ENCODE results near the gene ZNF536. TPM values are rescaled to one million over a fixed set of nuclear protein-coding genes. Genes with fewer than 3 reads are reported as not detected.

Gene ZNF536
- total RNA-seq, 1 experiment from 2014 or later: not detected

DNA sequence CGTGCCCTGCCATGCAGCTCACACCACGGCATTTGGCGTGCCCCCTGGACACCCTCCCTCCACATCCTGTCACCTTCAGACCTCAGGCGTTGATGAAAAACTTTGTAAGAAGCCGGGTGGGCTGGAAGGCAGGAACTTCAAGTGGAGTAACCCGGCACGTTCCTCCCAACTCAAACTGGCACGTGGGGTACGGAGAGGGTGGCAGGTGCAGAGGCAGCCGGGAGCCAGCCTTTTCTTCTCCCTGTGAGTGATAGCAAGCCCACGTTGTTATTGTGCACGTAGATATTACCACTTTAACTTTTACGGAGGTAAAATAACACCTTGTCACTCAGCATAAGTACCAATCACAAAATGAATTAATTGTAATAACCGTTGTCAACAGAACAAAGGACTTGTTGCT lies 198.0 kb downstream of the ZNF536 start:
- no peak overlapping the region for H3K56ac ChIP-seq (ENCODE audit: insufficient read length, low read depth, low read length)
- Mint-ChIP-seq H3K27ac (no peak overlapping the region), H3K9me3 (no peaks in the 10 kb centered on the region; a peak in 2 of 5 replicates), H3K4me3 (no peak overlapping the region), H3K4me1 (peaks cover 20% of the 10 kb centered on the region in 2 experiments), H3K27me3 (ENCODE audit: low read depth) (peaks cover 2% of the 10 kb centered on the region), H3K36me3 (ENCODE audit: insufficient read depth in 1 of 3, low read depth in 3 of 3) (no peaks in the 10 kb centered on the region)
- no peak overlapping the region for H2BK120ac ChIP-seq (ENCODE audit: low read depth, low read length, poor library complexity, severe bottlenecking)
- H3K4me2 ChIP-seq (ENCODE audit: insufficient read depth, insufficient read length, low read length): no peak overlapping the region
- H3T11ph ChIP-seq (ENCODE audit: low read length): no peak overlapping the region
- no peak overlapping the region for H4K5ac ChIP-seq (ENCODE audit: insufficient read length, low read depth, low read length)
- no peak overlapping the region for H2BK15ac ChIP-seq (ENCODE audit: low read depth, low read length)
- no peak overlapping the region for H2AK5ac ChIP-seq (ENCODE audit: insufficient read length, low read length)
- no peak overlapping the region for H3K27ac ChIP-seq (ENCODE audit: insufficient read length, low read depth, low read length)
- DNase-seq: no peak
- no peaks in the 10 kb centered on the region for H3K27me3 ChIP-seq (ENCODE audit: insufficient read depth, low read length)
- no peak overlapping the region for H2BK20ac ChIP-seq (ENCODE audit: low read depth, low read length, poor library complexity, severe bottlenecking)
- no peaks in the 10 kb centered on the region; the same call in 1 of the 2 replicates for H3K4me1 ChIP-seq (ENCODE audit: insufficient read depth, low read length)
- no peak overlapping the region for H2BK5ac ChIP-seq (ENCODE audit: insufficient read length, low read length)
- no peak overlapping the region for H3K23ac ChIP-seq (ENCODE audit: insufficient read length, low read depth, low read length)
- no peak overlapping the region for H3K14ac ChIP-seq (ENCODE audit: insufficient read depth, low read length)
- no peak overlapping the region for H3K4ac ChIP-seq (ENCODE audit: low read depth, low read length)
- H2BK12ac ChIP-seq (ENCODE audit: insufficient read length, low read depth, low read length): no peak overlapping the region
- no peaks in the 10 kb centered on the region for H3K79me2 ChIP-seq (ENCODE audit: insufficient read depth, low read length)
- WGBS (ENCODE audit: extremely low coverage, insufficient read length, low lambda C conversion rate): no CpG with 5 or more reads among the region's 14 CpGs
- no peaks in the 10 kb centered on the region for H3K9me3 ChIP-seq (ENCODE audit: control insufficient read depth, low read depth, low read length)
- H4K20me1 ChIP-seq (ENCODE audit: control insufficient read depth, insufficient read depth, insufficient read length): no peaks in the 10 kb centered on the region
- H3K23me2 ChIP-seq (ENCODE audit: insufficient read length, low read depth, low read length, poor library complexity, severe bottlenecking): no peaks in the 10 kb centered on the region
- TF ChIP-seq, protein P1, sequence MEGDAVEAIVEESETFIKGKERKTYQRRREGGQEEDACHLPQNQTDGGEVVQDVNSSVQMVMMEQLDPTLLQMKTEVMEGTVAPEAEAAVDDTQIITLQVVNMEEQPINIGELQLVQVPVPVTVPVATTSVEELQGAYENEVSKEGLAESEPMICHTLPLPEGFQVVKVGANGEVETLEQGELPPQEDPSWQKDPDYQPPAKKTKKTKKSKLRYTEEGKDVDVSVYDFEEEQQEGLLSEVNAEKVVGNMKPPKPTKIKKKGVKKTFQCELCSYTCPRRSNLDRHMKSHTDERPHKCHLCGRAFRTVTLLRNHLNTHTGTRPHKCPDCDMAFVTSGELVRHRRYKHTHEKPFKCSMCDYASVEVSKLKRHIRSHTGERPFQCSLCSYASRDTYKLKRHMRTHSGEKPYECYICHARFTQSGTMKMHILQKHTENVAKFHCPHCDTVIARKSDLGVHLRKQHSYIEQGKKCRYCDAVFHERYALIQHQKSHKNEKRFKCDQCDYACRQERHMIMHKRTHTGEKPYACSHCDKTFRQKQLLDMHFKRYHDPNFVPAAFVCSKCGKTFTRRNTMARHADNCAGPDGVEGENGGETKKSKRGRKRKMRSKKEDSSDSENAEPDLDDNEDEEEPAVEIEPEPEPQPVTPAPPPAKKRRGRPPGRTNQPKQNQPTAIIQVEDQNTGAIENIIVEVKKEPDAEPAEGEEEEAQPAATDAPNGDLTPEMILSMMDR (conservative IDR thresholded peaks at IDR 0.05): no peak
- no peak overlapping the region for H4K8ac ChIP-seq (replicated peaks; ENCODE audit: insufficient read length, low read depth, low read length)
- no peak overlapping the region for H3K9ac ChIP-seq (ENCODE audit: extremely low read depth, insufficient read length, low read length)
- no peak overlapping the region for H3K18ac ChIP-seq (ENCODE audit: insufficient read length, low read depth, low read length)
- H3K79me1 ChIP-seq (ENCODE audit: insufficient read depth, low read depth, low read length, poor library complexity, severe bottlenecking): no peaks in the 10 kb centered on the region
- H4K91ac ChIP-seq (ENCODE audit: insufficient read length, low read depth, low read length): no peak overlapping the region
- no peak overlapping the region for H2AFZ ChIP-seq (ENCODE audit: low read length)

Measured in H9 (cell line).